GM21619 (cell line): ENCODE results near the gene TP73.
"Not testable (repeated sequence)": the region's sequence is repeated elsewhere in the genome, so short reads cannot be mapped to it uniquely, and the experiment has no call there.

ENCODE experiments used
- ATAC-seq: cut with Tn5 transposase; IDR thresholded peaks from one replicate; pipeline ENCODE4 v1.9.1; 2021; ENCODE audit not compliant: unreplicated experiment

The TP73 gene

GRCh38 chr1:3740042-3740441 lies 87.7 kb downstream of the TP73 start:
- ATAC-seq, result no peak

GRCh38 chr1:3740752-3741151 lies 88.4 kb downstream of the TP73 start:
- ATAC-seq, result no peak

DNA sequence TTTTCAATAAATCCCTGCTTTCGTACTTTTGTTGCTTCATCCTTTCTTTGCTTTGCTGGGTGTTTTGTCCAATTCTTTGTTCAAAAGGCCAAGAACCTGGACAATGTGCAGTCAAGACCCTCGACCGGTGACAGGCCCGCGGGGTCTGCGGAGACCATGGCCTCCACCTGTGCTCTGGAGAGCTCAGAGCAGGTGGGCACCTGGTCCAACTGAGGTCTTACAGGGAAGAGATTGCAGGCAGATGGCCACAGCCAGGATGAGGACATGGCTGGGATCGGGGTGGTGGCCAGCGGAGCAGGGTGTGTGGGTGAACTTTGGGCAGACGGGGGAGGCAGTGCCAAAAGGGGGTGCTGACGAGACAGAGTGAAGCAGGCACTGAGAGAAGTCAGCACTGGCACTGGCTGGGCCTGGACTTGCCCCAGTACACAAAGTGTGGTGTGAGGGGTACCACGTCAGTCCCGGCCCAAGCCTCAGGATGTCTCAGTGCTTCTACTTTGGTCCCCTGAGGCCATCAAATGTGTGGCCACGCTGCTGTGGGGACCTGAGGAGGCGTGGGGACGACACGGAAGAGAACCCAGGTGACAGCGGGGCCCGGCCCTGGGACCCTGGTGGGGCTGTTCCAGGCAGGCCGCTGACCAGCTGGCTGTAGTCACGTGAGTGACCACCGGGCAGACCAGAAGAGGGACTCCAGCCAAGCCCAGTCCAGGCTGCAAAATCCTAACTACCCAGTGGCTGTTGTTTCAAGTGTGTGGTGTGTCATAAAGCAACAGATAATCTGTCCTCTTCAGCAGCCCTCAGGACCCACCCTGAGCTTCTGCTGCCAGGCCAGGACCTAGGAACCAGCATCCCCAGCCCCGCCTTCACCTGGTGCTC lies 89.5 kb downstream of the TP73 start:
- ATAC-seq, result no peak

DNA sequence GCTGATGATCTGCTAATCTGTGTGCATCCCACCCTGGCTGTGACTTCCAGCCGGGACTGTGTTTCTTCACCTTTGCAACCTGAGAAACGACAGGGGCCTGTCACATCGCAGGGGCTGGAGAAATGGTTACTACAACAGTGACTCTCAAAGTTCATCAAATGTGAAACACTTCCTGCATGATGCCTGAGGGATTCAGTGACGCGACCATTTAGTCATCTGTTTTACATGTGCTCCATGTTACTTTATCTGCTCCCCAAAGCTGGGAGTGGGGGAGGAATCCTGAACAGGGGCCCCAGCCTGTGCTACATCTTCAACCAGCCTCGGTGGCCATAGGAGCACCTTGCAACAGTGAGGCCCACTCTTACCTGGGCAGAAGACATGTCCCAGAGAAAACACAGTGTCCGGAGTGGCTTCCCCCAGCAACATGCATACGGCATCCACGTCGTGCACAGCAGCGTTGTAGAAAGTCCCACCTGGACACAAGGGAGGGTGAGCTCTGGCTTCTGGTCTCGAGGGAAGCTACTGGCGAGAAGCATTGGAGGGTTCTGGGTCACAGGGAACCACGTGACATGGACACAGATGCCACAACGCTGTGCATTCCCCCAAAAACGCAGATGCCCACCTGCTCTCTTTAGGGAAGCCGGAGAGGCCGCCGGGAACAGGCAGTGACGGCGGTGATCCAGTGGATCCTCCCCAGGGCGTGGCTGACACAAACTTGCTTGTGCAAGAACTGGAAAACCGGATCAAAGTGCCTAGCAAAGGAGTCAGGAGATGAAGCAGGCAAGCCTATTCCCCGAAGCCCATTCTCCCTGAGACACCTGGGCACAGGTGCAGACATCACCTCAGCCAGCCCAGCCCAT lies 90.4 kb downstream of the TP73 start:
- ATAC-seq, result no peak

GRCh38 chr1:3743421-3743820 lies 91.1 kb downstream of the TP73 start:
- ATAC-seq, result no peak

DNA sequence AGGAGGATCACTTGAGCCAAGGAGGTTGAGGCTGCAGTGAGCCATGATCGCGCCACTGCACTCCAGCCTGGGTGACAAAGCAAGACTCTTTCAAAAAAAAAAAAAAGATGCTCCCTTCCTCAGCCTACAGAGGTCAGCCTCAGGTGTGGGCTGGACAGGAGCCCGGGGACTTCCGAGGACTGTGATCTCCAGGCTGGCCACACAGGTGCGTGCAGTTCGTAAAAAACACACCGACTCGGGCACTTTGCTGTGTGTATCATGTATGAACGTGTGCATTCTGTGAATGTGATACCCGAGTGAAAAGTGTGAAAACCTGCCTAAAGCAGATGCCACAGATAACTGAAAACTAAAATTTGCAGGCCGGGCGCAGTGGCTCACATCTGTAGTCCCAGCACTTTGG lies 91.5 kb downstream of the TP73 start:
- ATAC-seq, result no peak

DNA sequence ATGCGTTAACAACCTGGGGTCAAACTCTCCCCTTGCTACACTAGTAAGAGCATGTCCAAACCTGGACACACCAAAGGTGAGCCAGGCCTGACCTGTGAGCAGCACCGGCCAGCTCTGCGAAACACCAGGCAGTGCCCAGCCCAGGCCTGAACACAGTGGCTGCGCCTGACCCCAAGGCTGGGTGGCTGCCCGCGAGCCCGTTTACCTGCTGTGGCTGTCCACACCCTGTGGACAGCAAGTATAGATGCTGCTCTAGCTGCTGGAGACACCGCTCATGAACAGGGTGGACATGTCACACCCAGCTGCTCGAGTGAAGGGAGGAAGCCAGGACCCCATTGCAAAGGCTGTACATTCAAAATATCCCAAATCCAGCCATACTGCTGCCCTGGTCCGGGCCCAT lies 92.3 kb downstream of the TP73 start:
- ATAC-seq, result no peak

- ATAC-seq, result no peak
Measured at GRCh38 chr1:3745071-3745470, 92.8 kb downstream of the TP73 start.

DNA sequence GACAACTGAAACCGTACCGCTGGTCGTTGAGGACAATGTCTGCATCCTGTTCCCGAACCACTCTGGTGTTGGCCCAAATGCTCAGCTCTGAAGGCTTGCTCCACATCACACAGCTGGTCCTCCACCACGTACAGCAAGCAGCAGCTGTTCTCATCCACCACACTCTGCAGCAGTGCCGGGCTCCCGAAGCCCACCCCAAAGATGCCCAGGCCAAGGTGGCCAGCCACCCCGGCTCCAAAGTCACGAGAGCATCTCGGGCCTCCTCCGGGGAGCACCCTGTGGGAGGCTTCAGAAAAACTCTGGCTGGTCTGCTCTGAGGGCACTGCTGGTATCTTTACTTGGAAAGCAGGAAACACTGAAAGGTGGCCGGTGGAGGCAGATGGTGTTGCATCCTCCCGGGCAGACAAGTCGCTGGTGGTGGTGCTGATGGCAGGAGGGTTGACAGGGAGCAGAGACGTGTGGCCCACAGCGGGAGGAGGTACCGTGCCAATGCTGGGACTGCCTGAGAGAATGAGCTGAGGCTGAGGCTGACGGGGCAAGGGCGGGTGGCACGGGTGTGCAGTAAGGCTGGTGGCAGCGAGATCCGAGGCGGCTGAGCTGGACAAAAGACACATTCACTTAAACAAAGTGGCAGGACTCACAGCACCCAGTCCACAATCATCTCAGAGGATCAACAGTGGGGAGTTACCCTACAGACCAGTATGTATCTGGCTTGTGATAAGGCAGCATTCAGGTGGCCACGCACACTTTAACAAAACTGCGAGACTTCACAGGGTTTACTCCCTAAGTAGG lies 93.5 kb downstream of the TP73 start:
- ATAC-seq, result no peak

- ATAC-seq, result no peak
Measured at GRCh38 chr1:3746389-3746829, 94.1 kb downstream of the TP73 start.

GRCh38 chr1:3746830-3747521 lies 94.7 kb downstream of the TP73 start:
- ATAC-seq, result peak; percentile 86

DNA sequence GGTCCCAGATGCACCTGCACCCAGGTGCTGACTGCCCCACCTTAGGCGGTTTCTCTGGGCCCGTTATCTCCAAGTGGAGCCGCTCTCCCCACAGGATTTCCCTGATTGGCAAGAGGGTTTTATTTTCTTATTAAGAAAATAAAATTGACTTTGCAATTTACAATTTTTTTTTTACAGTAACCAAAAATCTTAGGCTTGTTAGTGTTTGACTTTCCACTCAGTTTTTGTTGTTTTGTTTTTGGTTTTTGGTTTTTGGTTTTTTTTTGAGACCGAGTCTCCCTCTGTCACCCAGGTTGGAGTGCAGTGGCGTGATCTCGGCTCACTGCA lies 95.2 kb downstream of the TP73 start:
- ATAC-seq, result no peak

DNA sequence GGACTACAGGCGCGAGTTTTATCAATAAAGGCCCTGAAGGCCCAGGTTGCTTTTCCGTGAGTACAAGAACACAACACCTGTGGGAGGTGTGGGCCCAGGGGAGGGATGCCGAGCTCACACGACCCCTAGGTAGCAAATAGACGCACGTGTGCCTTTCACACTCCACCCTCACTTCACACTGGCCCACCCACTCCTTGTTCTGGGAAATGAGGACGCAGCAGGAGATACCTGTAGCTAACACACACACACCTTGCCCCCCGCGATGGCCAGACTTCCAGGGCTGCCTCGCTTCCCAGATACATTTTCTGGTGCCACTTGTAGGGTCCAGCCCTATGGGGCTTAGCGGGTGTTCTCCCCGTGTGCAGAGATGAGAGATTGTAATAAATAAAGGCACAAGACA lies 95.6 kb downstream of the TP73 start:
- no peak for ATAC-seq

DNA sequence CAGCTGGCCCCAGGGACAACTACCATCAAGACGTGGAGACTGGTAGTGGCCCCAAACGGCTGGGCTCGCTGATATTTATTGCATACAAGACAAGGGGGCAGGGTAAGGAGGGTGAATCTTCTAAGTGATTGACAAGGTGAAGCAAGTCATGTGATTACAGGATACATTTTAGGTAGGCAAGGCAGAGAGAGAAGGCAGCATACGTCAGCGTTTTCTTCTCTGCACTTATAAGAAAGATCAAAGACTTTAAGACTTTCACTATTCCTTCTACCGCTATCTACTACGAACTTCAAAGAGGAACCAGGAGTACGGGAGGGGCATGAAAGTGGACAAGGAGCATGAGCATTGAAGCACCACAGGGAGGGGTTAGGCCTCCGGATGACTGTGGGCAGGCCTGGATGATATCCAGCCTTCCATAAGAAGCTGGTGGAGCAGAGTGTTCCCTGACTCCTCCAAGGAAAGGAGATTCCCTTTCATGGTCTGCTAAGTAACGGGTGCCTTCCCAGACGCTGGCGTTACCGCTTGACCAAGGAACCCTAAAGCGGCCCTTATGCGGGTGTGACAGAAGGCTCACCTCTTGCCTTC lies 96.1 kb downstream of the TP73 start:
- not testable (repeated sequence) for ATAC-seq

- no peak for ATAC-seq
Measured at GRCh38 chr1:3749512-3749911, 97.2 kb downstream of the TP73 start.

- no peak for ATAC-seq
Measured at GRCh38 chr1:3750741-3751140, 98.4 kb downstream of the TP73 start.

DNA sequence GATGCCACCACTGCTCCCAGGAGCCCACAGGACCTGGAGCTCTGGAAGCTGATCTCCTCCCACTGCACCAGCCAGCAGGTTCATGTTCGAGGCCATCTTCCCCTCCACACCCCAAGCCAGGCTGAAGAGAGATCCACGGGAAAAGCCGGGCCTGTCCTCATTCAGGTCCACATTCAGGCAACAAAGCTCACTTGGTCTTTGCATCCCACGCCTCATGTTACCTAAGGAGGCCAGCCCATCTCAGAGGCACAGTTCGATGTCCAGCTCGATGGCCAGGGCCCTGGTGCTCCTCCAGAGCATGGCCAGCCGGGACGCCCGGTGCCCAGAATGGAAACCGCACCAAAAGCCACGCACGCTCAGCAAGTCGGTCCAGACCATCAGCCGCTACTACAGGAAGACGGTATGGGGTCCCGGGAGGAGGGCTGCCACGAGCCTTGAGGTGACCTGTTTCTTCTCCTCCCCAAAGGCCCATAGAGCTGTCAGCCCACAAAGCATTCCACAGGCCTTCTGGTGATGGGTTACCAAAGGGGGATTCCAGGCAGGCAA lies 100.2 kb downstream of the TP73 start, which contains the start of gene CCDC27:
Gene CCDC27, plus strand, starts transcription at position 51 of the 546 bp plus-strand sequence. Its CDS starts 32 bp downstream, at position 83.
- ATAC-seq, result no peak

DNA sequence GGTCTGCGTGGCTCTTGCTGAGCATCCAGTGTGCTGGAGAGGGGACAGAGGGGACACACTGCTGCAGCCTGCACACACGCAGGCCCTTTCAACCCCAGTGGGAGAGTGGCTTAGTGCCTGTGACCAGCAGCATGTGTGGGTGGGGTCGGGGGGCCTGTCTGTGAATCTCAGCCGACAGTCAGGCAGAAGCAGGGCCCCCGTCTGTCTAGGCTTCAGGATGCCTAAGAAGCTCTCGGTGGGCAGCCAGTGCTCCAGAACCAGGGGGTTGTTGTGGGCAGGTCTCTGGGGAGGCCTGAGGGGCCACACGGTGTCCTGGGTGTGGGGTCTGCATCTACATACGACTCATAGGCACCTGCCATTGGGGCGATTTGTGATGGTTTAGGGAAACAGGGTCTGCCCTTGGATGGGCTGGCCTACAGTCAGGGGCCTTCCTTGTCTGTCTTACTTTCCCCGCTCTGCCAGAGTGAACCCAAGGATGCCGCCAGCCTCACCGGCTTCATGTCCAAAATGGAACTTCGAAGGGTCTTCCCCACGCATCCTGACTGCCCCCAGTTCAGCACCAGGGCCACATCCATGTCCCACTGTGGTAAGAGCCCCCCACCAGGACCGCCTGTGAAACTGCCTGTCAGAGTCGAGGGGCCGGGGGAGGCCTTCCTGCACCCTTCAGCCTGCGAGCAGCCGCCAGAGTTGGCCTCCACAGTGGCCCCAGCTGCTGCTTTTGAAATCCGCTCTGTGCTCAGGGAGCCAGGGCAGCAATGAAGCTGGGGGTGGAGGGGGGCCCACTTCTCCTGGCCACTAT lies 101.5 kb downstream of the TP73 start:
- ATAC-seq, result no peak

GRCh38 chr1:3756394-3756793 lies 104.1 kb downstream of the TP73 start:
- ATAC-seq, result no peak
